MM.1S (cell line): Measurements from ENCODE around the gene HTR5A.

Source experiments
- DNase-seq: peaks from one replicate; pipeline ENCODE4 v3.0.0-alpha.2; 2015
- H2AFZ ChIP-seq: fragments of 300-600 bp; sonication (generic); 2 replicates; pipeline ENCODE4 v1.6.0; 2016; ENCODE audit warnings: antibody characterized with exemption, low read length
- H3F3A ChIP-seq: fragments of 300-600 bp; sonication (generic); 2 replicates; pipeline ENCODE4 v1.6.1; 2016; ENCODE audit warnings: mild to moderate bottlenecking, antibody characterized with exemption, low read length, moderate library complexity, mixed read lengths; ENCODE audit not compliant: insufficient read depth
- H3K27ac ChIP-seq: fragments of 300-600 bp; sonication (generic); 2 replicates; pipeline ENCODE4 v1.5.1; 2016; ENCODE audit warnings: mild to moderate bottlenecking, low read length
- H3K27me3 ChIP-seq: fragments of 300-600 bp; sonication (generic); replicated peaks from 2 replicates; pipeline ENCODE4 v1.6.0; 2016; ENCODE audit warnings: low read length; ENCODE audit not compliant: insufficient read depth
- H3K36me3 ChIP-seq: fragments of 300-600 bp; sonication (generic); replicated peaks from 2 replicates; pipeline ENCODE4 v1.6.1; 2016; ENCODE audit warnings: mild to moderate bottlenecking, low read length, mixed read lengths; ENCODE audit not compliant: insufficient read depth
- H3K4me1 ChIP-seq: fragments of 300-600 bp; sonication (generic); 2 replicates; pipeline ENCODE4 v1.6.1; 2016; ENCODE audit warnings: low read length, mixed read lengths
- H3K4me2 ChIP-seq: fragments of 300-600 bp; sonication (generic); 2 replicates; pipeline ENCODE4 v1.6.0; 2016; ENCODE audit warnings: low read depth, low read length
- H3K4me3 ChIP-seq: fragments of 300-600 bp; sonication (generic); 2 replicates; pipeline ENCODE4 v1.5.1; 2016; ENCODE audit warnings: low read length, mixed read lengths
- H3K79me2 ChIP-seq: fragments of 300-600 bp; sonication (generic); 2 replicates; pipeline ENCODE4 v1.6.1; 2016; ENCODE audit warnings: mixed run types, low read length, mixed read lengths
- H3K9ac ChIP-seq: fragments of 300-600 bp; sonication (generic); 2 replicates; pipeline ENCODE4 v1.6.1; 2016; ENCODE audit warnings: low read length, mixed read lengths
- H3K9me2 ChIP-seq: fragments of 300-600 bp; sonication (generic); replicated peaks from 2 replicates; pipeline ENCODE4 v1.6.1; 2016; ENCODE audit warnings: mild to moderate bottlenecking, low read length, mixed read lengths; ENCODE audit not compliant: insufficient read depth
- H3K9me3 ChIP-seq: fragments of 300-600 bp; sonication (generic); replicated peaks from 2 replicates; pipeline ENCODE4 v1.6.1; 2016; ENCODE audit warnings: mild to moderate bottlenecking, low read length, mixed read lengths; ENCODE audit not compliant: insufficient read depth
- H4K20me1 ChIP-seq: fragments of 300-600 bp; sonication (generic); 2 replicates; pipeline ENCODE4 v1.6.1; 2016; ENCODE audit warnings: mild to moderate bottlenecking, low read length, moderate library complexity, mixed read lengths; ENCODE audit not compliant: insufficient read depth
- EZH2 ChIP-seq: fragments of 300-600 bp; sonication (generic); optimal IDR thresholded peaks from 2 replicates; pipeline ENCODE3; 2017; ENCODE audit warnings: low read depth, mild to moderate bottlenecking, antibody characterized with exemption, low read length, mixed read lengths
- EZH2phosphoT487 ChIP-seq: fragments of 300-600 bp; sonication (generic); IDR thresholded peaks from 2 replicates; pipeline ENCODE4 v1.6.1; 2018; ENCODE audit warnings: antibody characterized with exemption, low read length
- TF ChIP-seq, protein P1 (sequence below): fragments of 300-600 bp; sonication (generic); IDR thresholded peaks from 2 replicates; pipeline ENCODE4 v1.5.1; 2016; ENCODE audit warnings: antibody characterized with exemption, low read length, mixed read lengths

Gene HTR5A

DNA sequence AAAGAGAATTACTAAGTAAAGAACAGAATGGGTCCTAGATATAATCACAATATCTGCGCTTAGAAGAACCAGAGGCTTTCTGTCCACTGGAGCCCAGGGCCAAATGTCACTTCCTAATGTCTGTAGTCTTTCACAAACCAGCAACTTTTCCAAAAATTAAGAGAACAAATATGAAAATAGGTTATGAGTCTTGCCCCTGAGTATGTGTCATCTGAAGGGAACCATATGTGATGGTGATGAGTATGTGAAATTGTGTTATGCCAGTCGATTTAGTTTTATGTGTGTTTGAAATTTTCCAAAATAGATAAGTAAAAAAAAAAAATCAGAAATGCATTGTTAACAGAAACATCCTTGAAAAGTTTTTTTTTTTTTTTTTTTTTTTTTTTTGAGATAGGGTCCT lies 15.4 kb upstream of the HTR5A start:
- H3K9ac ChIP-seq: no peak overlapping the region
- no peak overlapping the region for H2AFZ ChIP-seq
- no peaks in the 10 kb centered on the region for H3K27me3 ChIP-seq
- H3K4me2 ChIP-seq: no peak overlapping the region
- no peaks in the 10 kb centered on the region for H3K36me3 ChIP-seq
- no peaks in the 10 kb centered on the region for H3K9me2 ChIP-seq
- no peak overlapping the region for H3K27ac ChIP-seq
- H3F3A ChIP-seq: no peaks in the 10 kb centered on the region
- H3K4me1 ChIP-seq: no peaks in the 10 kb centered on the region
- H4K20me1 ChIP-seq: no peaks in the 10 kb centered on the region
- DNase-seq: no peak
- H3K9me3 ChIP-seq: no peaks in the 10 kb centered on the region
- H3K79me2 ChIP-seq: no peaks in the 10 kb centered on the region
- TF ChIP-seq EZH2 (no peak), EZH2phosphoT487 (no peak)
- TF ChIP-seq, protein P1, sequence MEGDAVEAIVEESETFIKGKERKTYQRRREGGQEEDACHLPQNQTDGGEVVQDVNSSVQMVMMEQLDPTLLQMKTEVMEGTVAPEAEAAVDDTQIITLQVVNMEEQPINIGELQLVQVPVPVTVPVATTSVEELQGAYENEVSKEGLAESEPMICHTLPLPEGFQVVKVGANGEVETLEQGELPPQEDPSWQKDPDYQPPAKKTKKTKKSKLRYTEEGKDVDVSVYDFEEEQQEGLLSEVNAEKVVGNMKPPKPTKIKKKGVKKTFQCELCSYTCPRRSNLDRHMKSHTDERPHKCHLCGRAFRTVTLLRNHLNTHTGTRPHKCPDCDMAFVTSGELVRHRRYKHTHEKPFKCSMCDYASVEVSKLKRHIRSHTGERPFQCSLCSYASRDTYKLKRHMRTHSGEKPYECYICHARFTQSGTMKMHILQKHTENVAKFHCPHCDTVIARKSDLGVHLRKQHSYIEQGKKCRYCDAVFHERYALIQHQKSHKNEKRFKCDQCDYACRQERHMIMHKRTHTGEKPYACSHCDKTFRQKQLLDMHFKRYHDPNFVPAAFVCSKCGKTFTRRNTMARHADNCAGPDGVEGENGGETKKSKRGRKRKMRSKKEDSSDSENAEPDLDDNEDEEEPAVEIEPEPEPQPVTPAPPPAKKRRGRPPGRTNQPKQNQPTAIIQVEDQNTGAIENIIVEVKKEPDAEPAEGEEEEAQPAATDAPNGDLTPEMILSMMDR: no peak
- H3K4me3 ChIP-seq: no peak overlapping the region

DNA sequence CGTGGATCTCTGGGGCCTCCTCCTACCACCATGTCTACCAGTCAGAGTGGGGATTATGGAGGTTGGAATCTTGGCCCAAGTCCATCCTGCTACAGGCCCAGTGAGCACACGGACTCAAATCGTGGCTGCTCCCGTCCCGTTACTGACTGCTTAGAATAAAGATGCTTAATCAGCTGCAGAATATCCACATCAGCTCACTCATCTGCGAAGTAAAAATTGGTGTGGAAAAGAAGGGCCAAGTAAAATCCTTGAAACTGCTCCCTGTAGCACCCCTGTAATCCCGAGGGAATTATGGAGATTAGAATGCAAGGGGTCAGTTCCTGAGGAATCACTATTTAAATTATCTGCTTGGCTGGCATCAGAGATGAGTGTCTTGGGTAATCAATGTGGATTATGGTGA lies 13.0 kb upstream of the HTR5A start:
- Histone ChIP-seq H3K27ac (no peak overlapping the region), H3K36me3 (no peaks in the 10 kb centered on the region), H4K20me1 (no peaks in the 10 kb centered on the region), H3K9ac (no peak overlapping the region), H3K4me1 (no peaks in the 10 kb centered on the region), H3F3A (no peaks in the 10 kb centered on the region), H3K4me2 (no peak overlapping the region), H3K79me2 (no peaks in the 10 kb centered on the region), H3K9me2 (no peaks in the 10 kb centered on the region), H2AFZ (no peak overlapping the region), H3K9me3 (no peaks in the 10 kb centered on the region), H3K4me3 (no peak overlapping the region), H3K27me3 (no peaks in the 10 kb centered on the region)
- no peak for TF ChIP-seq EZH2phosphoT487
- no peak for TF ChIP-seq EZH2
- TF ChIP-seq, protein P1: no peak
- DNase-seq: no peak

DNA sequence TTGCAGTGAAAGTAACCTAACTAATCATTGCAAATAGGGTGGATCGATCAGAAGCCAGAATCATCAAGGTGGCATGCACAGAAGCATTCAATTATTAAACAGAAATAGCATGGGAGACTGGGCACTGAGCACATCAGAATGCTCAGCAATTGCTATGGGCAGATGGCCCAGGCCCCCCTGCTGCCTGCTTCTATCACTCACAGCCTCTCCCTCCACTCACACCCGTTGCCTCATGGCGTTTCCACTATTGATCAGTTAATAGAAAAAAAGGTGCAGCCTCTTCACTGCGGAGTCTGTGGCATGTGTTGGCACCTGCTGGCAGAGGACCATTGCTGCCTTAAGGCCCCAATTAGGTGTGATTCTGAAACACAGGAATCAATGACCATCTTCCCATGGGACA lies 11.2 kb upstream of the HTR5A start:
- no peaks in the 10 kb centered on the region for H3K4me1 ChIP-seq
- H3K9me3 ChIP-seq: no peaks in the 10 kb centered on the region
- H4K20me1 ChIP-seq: no peaks in the 10 kb centered on the region
- TF ChIP-seq EZH2phosphoT487: no peak
- no peak for TF ChIP-seq EZH2
- TF ChIP-seq, protein P1: no peak
- H3K36me3 ChIP-seq: no peaks in the 10 kb centered on the region
- no peak overlapping the region for H3K27ac ChIP-seq
- H3K9me2 ChIP-seq: no peaks in the 10 kb centered on the region
- no peaks in the 10 kb centered on the region for H3K27me3 ChIP-seq
- H3F3A ChIP-seq: no peaks in the 10 kb centered on the region
- no peak overlapping the region for H3K4me2 ChIP-seq
- H3K9ac ChIP-seq: no peak overlapping the region
- no peak for DNase-seq
- no peak overlapping the region for H2AFZ ChIP-seq
- no peaks in the 10 kb centered on the region for H3K79me2 ChIP-seq
- no peak overlapping the region for H3K4me3 ChIP-seq
